Effector CD8-positive, alpha-beta T cell (primary cell): ENCODE results near the gene ARHGEF38.
A peak's percentile ranks its signal among the peaks of the same experiment; 100 is the strongest.
"Not testable (repeated sequence)": the region's sequence is repeated elsewhere in the genome, so short reads cannot be mapped to it uniquely, and the experiment has no call there.

Source experiments
- DNase-seq: peaks from one replicate; lab custom pipeline; 2025; lab: John Stamatoyannopoulos, UW

Gene ARHGEF38

DNA sequence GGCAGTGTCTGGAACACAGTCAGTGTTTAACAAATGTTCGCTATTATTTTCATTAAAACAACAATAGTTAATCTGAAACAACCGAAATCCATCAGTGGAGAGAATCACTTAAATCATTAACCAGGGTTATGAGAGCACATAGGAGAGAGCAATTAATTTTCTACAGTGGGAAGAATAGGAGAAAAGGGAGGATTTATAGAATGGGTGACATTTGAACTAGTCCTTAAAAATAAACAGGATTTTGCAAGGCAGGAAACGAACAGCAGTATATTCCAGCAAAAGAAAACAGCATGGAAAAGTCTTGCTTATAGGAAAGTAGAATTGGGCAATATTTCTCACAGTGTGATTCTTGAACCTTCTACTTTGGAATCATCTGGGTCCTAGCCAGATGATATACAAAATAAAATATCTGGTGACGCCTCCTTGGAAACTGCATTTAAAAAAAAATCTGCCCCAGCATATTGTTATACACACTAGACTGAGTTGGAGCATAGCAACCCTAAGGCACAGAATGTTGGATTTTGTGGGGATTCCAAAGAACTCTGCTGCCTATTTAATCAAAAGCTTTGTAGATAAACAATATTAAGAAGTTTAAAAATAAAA lies 100.0 kb downstream of the ARHGEF38 start:
- DNase-seq = no peak

DNA sequence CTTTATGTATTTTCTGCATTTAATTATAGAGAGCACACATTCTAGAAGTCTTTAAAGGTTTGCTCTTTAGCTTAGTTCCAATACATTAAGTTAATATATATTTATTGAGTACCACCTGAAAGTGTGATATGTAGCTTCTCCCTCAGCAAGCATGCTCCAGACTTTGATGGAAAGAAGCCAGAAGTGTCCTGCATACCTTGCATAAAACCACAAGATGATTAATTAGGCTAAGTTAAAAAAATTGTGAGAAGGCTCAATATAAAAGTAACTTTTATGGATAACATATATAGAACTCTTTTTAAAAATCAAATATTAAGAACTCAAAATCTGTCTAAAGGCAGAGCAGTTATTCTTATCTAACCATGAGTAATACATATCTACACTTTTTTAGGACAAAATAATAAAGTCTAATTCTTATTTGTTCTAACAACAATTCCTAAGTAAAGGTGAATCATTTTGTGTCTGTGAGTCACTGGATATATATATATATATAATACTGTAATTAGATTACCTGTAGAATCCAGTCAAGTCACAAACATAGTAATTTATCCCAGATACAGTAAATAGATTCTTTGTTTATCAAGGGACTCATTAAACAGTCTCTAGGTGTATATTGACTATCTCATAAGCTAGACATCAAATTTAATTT lies 104.8 kb downstream of the ARHGEF38 start:
- DNase-seq = no peak

DNA sequence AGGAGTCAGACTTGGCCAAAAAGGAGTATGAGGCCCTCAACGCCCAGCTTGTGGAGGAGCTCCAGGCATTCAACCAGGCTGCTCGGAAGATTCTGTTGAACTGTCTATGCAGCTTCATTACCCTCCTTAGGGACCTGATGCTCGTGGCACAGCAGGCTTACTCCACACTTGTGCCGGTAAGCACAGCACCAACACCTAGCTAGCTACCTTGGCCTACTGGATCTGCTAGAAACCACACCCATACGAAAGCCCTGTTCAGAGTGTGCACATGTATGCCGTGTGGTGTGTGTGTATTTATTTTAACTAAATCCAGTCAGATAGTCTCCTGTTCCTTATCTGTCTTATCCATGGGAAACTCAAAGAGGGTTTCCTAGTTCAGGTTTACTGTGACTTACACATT lies 106.8 kb downstream of the ARHGEF38 start:
- DNase-seq = no peak

DNA sequence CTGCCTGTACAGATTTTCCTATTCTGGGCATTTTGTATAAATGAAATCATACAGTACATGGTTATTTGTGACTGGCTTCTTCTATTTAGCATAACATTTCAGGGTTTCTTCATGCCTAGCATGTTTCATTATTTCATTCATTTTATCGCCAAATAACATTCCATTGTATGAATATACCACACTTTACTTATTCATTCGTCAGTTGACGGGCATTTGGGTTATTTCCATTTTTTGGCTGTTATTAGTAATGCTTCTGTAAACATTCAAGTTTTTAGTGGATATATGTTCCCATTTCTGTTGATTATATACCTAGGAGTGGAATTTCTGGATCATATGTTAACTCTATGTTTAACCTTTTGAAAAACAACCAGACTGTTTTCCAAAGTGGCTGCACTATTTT lies 108.6 kb downstream of the ARHGEF38 start:
- no peak for DNase-seq

DNA sequence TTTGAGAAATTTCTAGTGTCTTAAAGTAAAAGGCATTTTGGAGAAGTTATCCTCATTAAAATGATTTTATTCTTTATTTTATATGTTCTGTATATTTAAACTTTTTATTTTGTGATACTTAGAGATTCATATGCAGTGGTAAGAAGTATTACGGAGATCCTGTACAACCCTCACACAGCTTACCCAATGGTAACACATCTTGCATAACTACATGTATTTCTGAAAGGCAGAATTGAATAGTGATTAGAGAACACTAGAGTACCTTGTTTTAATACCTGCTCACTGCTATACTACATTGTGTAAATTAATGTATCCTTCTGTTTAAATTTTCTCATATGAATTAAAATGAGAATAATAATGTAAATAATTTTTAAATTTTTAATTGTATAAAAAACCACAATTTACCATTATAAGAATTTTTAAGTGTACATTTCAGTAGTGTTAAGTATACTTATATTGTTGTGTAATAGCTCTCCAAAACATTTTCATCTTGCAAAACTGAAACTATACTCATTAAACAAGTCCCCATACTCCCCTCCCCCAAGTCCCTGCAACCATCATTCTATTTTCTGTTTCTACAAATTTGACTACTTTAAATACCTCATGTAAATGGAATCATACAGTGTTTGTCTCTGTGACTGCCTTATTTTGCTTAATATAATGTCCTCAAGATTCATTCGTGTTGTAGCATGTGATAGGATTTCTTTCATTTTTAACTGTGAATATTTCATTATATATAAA lies 110.7 kb downstream of the ARHGEF38 start:
- no peak for DNase-seq

DNA sequence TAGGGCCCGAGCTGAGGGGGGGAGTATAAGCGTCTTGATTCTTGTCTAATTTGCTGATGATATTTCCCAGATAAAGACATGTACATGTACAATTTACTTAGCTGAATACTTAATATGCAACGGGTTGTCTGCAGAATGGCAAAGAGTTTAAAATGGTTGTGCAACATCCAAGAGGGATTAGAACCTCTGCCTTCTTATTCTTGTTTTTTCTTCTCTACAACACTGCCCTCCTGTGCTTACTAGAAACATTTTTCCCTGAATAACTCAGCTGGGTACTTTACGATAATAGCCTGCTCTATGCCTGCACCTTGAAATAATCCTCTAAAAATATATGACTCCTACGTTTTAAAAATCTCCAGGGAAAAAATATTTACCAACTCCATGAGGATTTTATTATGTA lies 114.3 kb downstream of the ARHGEF38 start:
- DNase-seq = no peak

DNA sequence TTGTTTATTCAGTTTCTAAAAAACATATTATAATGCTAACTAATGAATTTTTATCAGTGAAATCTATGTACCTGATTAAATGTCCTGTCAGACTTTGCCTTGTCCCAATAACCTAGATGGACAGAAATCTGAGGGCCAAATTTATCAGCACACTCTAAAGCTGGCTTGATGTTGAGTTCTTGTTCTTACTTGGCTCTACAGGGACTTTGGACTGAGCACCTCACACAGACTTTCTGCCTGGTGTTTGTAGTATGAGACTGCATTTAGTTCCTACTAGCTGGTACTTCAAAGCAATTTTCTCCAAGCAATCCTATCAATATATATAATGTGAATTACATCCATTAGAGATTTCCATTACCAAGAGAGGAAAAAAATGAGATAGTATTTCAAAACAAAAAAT lies 118.3 kb downstream of the ARHGEF38 start:
- no peak for DNase-seq

DNA sequence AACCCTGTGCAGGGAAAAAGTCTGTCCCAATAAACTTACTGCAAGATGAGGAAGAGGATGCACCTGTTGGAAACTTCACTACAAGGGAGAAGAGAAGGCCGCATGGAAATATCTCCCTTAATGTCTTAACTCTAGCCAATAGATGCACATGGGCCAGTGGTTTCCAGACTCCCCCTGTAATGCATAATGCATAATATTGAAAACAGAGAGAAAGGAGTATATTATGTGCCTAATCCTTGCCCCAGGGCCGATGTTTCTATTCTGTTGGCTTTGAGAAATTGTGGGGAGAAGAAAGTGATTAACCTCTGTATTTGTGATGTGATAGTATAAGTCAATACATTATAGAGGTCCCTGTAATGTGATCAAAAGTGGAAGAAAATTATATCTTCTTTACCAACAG lies 118.9 kb downstream of the ARHGEF38 start:
- no peak for DNase-seq

DNA sequence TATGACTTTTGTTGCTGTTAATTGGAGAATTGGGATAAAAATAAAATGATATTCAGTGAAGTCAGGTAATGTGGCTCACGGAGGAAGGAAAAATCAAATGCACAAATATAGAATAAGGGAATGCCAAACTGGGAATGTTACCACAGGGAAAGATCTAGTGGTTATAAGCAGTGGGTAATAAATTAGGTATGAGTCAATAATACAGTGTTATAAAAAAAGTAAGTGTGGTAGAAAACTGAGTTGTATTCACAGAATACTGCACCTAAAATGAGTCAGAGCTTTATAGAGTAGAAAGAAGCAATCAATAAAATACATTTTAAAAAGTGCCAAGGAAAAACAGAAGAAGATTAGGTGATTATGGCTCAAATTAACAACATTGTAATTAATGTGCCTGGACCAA lies 121.6 kb downstream of the ARHGEF38 start:
- no peak for DNase-seq

DNA sequence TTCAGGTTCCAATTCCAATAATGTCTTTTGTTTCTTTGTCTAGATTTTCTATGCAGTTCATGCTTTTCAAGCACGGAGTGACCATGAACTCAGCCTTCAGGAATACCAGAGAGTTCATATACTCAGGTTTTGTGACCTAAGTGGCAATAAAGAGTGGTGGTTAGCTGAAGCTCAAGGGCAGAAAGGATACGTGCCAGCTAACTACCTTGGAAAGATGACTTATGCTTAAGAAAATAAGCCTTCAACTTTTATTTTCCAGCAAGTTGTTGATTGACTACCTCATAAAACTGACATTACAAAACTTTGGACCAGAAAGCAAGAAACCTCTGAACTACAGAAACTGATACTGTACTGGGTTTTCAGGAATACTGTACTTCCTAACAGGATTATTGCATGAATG lies 125.3 kb downstream of the ARHGEF38 start:
- DNase-seq = no peak

DNA sequence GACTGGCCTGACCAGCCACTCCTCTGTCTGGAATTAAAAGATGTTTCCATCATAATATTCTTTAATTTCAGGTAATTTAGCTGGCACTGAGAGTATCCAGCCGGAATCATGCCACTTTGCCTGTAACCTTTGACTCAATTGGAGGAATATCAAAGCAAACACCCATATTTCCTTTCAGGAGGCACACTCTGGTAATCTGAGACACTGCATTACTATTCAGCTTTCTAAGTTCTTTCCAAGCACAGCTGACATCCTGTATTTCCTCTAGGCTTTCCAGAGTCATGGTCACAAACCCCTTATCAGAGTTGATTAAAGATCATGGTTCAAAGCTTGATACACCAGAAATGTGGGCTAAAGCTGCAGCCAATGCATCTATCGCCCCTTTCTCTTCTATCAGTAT lies 126.8 kb downstream of the ARHGEF38 start:
- no peak for DNase-seq

DNA sequence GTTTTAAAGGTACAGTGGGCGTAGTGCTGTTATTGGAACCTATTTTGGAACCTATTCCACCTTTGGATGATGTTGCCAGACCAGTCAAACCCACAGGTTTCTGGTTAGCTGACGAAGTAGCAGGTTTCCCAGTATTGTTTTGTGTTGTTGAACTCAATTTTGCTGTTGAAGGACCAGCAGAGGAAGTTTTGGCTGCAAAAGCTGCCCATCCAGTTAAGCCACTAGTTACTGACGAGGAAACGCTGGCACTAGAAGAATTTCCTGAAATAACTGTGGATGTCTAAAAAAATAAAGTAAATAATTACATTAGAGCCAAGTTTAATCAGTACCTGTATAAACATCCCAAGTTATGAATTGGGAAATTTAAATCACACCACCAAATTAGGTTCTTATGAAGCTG lies 130.6 kb downstream of the ARHGEF38 start:
- DNase-seq = no peak

DNA sequence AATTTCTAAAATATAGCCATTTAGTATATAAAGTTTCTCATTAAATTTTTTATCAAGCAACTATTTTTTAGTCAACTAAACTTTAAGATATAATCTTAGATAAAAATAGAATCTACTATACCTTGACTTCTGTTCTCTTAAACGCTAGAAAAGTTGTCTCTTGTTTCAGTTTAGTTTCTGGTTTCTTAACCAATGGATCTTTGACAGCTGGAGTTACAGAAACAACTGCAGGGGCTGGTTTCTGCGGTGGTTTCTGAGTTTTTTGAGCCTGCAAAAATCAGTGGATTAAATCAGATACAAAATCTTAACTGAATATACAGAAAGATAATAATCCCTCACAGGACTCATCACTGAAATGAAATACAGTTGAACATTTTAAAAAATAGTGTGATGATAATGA lies 134.2 kb downstream of the ARHGEF38 start:
- no peak for DNase-seq

DNA sequence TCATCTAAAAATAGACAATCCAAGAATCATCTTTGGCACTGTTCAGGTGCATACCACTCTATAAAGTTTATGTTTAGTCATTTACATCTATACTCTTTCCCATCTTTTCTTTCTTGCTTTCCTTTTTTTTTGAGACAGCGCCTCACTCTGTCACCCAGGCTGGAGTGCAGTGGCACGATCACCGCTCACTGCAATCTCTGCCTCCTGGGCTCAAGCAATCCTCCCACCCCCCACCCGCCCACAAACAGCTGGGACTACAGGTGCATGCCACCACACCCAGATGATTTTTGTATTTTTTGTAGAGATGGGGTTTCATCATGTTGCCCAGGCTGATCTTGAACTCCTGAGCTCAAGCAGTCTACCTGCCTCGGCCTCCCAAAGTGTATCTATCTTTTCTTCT lies 142.4 kb downstream of the ARHGEF38 start:
- not testable (repeated sequence) for DNase-seq

DNA sequence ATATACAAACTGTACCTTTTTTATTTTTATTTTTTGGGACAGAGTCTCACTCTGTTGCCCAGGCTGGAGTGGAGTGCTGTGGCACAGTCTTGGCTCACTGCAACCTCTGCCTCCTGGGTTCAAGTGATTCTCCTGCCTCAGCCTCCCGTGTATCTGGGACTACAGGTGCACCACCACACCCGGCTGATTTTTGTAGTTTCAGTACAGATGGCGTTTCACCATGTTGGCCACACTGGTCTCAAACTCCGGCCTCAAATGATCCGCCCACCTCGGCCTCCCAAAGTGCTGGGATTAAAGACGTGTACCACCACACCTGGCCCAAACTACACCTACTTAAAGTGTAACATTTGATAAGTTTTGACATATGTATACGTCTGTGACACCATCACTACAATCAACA lies 143.4 kb downstream of the ARHGEF38 start:
- DNase-seq = not testable (repeated sequence)

DNA sequence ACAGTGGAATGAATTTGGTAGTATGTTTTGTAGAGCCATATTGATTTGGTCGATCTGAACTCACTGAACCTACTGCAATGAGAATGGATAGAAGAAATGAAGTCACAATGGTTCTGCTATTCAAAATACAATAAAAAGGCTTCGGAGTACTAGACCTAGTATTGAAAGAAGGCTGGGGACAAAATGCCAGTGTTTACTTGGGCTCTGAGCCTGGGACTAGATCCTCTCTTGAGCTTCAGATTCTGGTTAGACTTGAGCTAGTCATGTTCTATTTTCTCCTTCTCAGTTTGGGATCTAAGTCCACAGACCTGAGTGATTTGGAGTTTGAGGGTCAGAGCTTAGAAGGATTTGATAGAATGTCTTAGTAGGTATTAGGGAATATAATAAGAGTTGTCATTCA lies 146.2 kb downstream of the ARHGEF38 start:
- no peak for DNase-seq

DNA sequence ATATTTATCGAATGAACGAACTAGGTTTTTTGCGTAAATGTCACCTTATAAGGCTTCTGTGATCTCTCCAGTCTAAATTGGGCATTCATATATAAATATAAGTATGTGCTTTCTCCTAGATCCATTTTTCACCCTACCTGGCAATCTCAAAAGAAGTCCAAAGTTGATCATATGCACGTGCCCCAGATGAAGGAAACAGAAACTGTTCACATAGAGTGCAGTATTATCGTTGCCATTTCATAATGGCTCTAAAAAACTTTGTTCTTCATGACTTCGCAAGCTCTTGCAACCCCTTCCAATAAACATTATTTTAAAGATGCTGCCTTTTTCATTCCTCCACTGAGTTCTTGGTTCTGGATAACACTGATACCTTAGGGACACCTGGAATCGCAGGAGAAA lies 155.4 kb downstream of the ARHGEF38 start:
- DNase-seq = no peak

DNA sequence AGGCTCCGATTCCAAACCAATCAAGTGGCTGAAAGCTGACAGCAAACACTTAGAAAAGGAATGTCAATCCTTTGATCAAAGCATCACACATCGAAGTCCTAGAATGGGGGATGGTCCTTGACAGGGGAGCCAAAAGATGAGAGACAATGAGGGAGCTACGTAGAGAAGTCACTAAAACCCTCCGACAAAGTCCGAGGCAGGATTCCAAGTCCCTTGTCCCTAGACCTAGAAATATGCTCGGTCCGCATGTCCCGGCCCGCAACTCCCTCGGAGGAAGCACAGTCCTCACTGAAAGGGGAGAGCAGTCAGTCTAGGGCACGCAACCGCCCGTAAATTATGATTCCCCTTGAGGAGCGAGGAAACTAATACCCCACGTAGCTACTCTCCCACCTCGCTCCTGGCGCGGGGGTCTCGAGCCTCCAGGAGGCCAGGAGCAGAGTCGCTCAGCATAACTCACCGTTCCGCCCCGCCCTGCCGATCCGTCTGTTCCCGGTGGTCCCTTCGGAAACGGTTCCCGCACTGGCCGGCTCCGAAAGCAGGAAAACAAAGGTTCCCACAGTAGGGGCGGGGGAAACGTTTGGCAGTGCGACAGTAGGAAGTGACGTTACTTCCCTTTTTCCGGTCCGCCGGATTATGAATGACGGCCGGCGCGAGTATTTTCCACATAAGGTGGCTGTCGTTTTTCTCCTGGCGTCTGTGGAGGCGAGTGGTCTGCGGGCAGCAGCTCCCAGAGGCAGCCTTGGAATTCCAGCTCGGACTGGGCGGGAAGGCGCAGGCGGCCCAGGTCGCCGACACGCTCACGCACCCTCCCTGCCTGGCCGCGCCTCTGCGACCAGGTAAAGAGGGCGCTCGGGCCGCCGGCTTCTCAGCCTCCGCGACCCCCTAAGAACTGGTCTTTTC lies 156.0 kb downstream of the ARHGEF38 start, which contains the start of the genes GSTCD and INTS12:
GSTCD (plus strand) TSS at position 604 of the 900 bp plus-strand sequence. CDS start 8,830 bp downstream, outside the sequence.
INTS12 (minus strand) TSS at position 509 of the 900 bp plus-strand sequence. CDS start 8,684 bp downstream, outside the sequence.
- DNase-seq = peak; percentile 80

DNA sequence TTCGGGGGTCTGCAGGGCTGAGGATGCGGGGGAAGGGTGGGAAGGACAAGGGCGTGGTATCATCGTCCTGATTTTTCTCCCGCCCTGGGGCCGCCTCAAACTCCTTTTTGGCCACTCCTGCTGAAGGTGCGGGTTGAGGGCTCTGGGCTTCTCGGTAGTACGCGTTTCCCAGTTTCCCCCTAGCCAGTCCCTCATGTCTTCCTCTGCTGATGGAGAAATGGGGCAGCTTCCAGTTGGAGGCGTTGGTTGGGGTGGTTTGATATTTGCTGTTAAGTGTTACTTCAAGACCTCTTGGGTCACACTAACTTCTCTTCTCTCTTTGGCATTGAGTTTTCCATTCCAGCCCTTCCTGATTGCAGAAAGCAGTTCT lies 156.6 kb downstream of the ARHGEF38 start:
- no peak for DNase-seq

DNA sequence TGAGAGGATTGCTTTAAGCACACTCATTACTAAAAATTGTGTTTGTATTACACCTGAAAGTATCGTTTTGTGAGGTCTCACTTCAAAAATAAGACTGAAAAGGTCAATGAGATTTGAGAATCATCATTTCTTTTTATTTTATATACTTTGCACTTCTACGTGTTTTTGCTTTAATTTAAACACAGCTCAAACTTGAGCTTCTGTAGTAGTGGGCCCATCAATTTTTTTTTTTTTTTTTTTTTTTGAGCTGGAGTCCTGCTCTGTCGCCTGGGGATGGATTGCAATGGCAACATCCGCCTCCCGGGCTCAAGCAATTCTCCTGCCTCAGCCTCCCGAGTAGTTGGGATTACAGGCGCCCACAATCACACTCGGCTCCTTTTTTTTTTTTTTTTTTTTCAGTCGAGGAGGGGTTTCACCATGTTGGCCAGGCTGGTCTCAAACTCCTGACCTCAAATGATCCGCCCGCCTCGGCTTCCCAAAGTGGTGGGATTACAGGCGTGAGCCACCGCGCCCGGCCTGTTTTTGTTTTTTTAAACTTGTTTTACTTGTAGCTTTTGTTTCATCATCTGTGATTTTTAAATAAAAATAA lies 157.7 kb downstream of the ARHGEF38 start:
- no peak for DNase-seq

DNA sequence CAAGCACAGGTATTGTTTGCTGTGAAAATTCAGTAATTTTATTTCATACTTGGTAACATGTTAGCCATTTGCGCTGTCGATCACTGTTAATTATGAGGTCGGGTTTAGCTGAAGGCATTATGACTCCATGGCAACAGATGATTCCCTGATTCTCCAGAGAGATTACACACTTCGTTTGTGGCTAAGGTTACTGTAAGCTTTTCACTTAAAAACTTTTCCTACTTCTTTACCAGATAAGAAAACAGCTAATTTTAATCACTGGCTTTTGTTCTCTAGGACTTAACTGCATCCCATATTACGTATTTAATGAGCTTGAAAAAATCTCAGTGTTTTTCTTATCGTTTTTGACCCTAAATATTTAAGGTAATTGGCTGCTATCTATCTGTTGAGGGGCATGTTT lies 158.3 kb downstream of the ARHGEF38 start:
- DNase-seq = no peak

DNA sequence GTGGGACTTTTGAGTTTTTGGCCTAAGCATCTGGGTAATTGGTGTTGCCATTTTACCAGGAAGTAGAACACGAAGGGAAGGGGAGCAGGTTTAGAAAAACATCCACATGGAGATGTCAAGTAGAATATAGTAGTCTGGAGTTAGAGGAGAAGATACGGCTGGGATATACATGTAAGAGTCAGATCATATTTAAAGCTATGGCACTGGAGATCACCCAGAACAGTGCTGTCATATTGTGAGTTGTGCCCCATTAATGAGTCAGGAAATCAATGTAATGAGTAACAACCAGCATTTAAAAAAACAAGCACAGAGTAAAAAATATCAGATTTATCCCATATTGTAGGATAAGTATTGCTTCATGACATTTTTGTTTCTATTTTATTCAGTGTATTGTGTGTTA lies 160.3 kb downstream of the ARHGEF38 start:
- no peak for DNase-seq
